NB4 (cell line): ENCODE results near the gene NUDT1.

Source experiments
- MYC ChIP-seq: IDR thresholded peaks from 2 replicates; pipeline ENCODE4 v1.6.1; 2011; ENCODE audit warnings: low read depth, low read length
- POLR2A ChIP-seq: IDR thresholded peaks from 2 replicates; pipeline ENCODE4 v1.6.1; 2011; ENCODE audit warnings: mild to moderate bottlenecking; ENCODE audit not compliant: insufficient read length; ENCODE audit errors: extremely low read depth

DNA sequence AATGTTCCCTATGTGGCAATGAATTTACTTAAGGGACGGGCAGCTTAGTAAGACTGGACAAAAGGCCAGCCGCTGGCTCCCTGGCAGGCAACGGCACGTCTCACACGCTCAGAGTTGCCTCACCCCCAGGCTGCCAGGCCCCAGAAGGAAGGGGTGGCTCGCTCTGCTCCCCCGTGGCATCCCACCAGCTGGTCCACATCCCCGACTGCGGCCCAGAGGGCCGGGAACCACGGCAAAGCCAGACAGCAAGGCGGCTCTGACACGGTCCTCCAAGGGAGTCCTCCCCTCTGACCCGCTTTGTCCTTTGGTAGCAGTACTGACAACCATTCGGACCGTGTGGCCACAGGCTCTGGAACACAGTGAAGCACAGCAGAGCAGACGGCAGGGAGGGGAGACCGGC lies 34.1 kb downstream of the NUDT1 start:
- TF ChIP-seq POLR2A (no peak), MYC (no peak)
